H1 (cell line): ENCODE data around the gene CTSW. TPM values are rescaled to one million over a fixed set of nuclear protein-coding genes. Genes with fewer than 3 reads are reported as not detected.

ENCODE experiments used
- ASH2L ChIP-seq: fragments of 200-600, 300-600 bp; sonication (generic); IDR thresholded peaks from one replicate; pipeline ENCODE4 v1.7.1; 2017; ENCODE audit warnings: low read length
- BRCA1 ChIP-seq: IDR thresholded peaks from 2 replicates; pipeline ENCODE4 v1.6.1; 2012; ENCODE audit warnings: low read depth, low read length, improper control_type of control experiment
- CBX8 ChIP-seq: fragments of 300-800, 300-1000 bp; sonication (generic); IDR thresholded peaks from 2 replicates; pipeline ENCODE4 v1.7.1; 2016; ENCODE audit warnings: low read depth, low read length, borderline replicate concordance
- CREB1 ChIP-seq: IDR thresholded peaks from 2 replicates; pipeline ENCODE4 v1.6.1; 2012; ENCODE audit warnings: inconsistent platforms
- CTCF ChIP-seq, 3 experiments: IDR thresholded peaks; 1 replicate in 2 of 3; 2 replicates in 1 of 3; pipeline versions ENCODE4 v1.5.1 to v1.6.1; 2011; ENCODE audit warnings: low read length in 3 of 3, mild to moderate bottlenecking in 3 of 3, inconsistent platforms in 2 of 3, low read depth in 1 of 3, moderate library complexity in 1 of 3; ENCODE audit not compliant: insufficient read depth in 1 of 3; ENCODE audit errors: control extremely low read depth in 1 of 3
- E2F6 ChIP-seq: IDR thresholded peaks from 2 replicates; pipeline ENCODE4 v1.6.1; 2012; ENCODE audit warnings: inconsistent platforms
- EP300 ChIP-seq, 2 experiments: IDR thresholded peaks; 1 replicate in 1 of 2; 2 replicates in 1 of 2; pipeline ENCODE4 v1.6.1; 2011 to 2012; ENCODE audit warnings: low read depth in 2 of 2, low read length in 2 of 2, mild to moderate bottlenecking in 2 of 2, borderline replicate concordance in 1 of 2, inconsistent platforms in 1 of 2, moderate library complexity in 1 of 2
- EZH2 ChIP-seq: fragments of 200-600 bp; sonication (generic); IDR thresholded peaks from 2 replicates; pipeline ENCODE4 v1.7.1; 2012; ENCODE audit warnings: low read depth, mild to moderate bottlenecking, moderate library complexity, low read length, inconsistent platforms; ENCODE audit not compliant: severe bottlenecking
- GTF2F1 ChIP-seq: IDR thresholded peaks from 2 replicates; pipeline ENCODE4 v1.6.1; 2012; ENCODE audit warnings: low read depth, low read length, improper control_type of control experiment, borderline replicate concordance
- HDAC2 ChIP-seq, 2 experiments: fragments of 300-600 bp in 1 of 2; sonication (generic) in 1 of 2; IDR thresholded peaks; 2 replicates each; pipeline ENCODE4 v1.6.1; 2011 to 2012; ENCODE audit warnings: low read depth in 2 of 2, low read length in 2 of 2, mild to moderate bottlenecking in 2 of 2, moderate library complexity in 2 of 2, borderline replicate concordance in 1 of 2, inconsistent platforms in 1 of 2
- KDM4A ChIP-seq: IDR thresholded peaks from one replicate; pipeline ENCODE4 v1.7.1; 2012; ENCODE audit warnings: low read depth, mild to moderate bottlenecking, moderate library complexity, low read length, inconsistent platforms; ENCODE audit not compliant: severe bottlenecking
- MAFK ChIP-seq: IDR thresholded peaks from 2 replicates; pipeline ENCODE4 v1.6.1; 2012; ENCODE audit warnings: low read depth, mild to moderate bottlenecking, improper control_type of control experiment, low read length
- POLR2A ChIP-seq, 2 experiments: IDR thresholded peaks; 1 replicate in 1 of 2; 2 replicates in 1 of 2; pipeline ENCODE4 v1.6.1; 2011; ENCODE audit warnings: low read depth in 2 of 2, low read length in 2 of 2, mild to moderate bottlenecking in 2 of 2; ENCODE audit errors: control extremely low read depth in 1 of 2
- POU5F1 ChIP-seq: IDR thresholded peaks from 2 replicates; pipeline ENCODE4 v1.6.1; 2011; ENCODE audit warnings: low read depth, mild to moderate bottlenecking, low read length, moderate library complexity
- SAP30 ChIP-seq: fragments of 300-600 bp; sonication (generic); IDR thresholded peaks from 2 replicates; pipeline ENCODE4 v1.7.1; 2012; ENCODE audit warnings: low read length, moderate library complexity, mild to moderate bottlenecking, inconsistent platforms; ENCODE audit not compliant: insufficient read depth, insufficient replicate concordance
- SIX5 ChIP-seq: IDR thresholded peaks from 2 replicates; pipeline ENCODE4 v1.6.1; 2011; ENCODE audit warnings: mild to moderate bottlenecking, low read depth, low read length
- SP1 ChIP-seq: IDR thresholded peaks from 2 replicates; pipeline ENCODE4 v1.6.1; 2011; ENCODE audit warnings: low read depth, low read length
- SP4 ChIP-seq: IDR thresholded peaks from 2 replicates; pipeline ENCODE4 v1.6.1; 2012; ENCODE audit warnings: low read length, inconsistent platforms
- TAF7 ChIP-seq: optimal IDR thresholded peaks from 2 replicates; pipeline ENCODE3; 2011; ENCODE audit warnings: low read depth, mild to moderate bottlenecking, inconsistent platforms, low read length, moderate library complexity, borderline replicate concordance
- ZNF274 ChIP-seq: IDR thresholded peaks from 2 replicates; pipeline ENCODE4 v1.7.0; 2012; ENCODE audit warnings: low read length, borderline replicate concordance; ENCODE audit errors: extremely low read depth
- polyA plus RNA-seq, 7 experiments: library from polyadenylated mRNA; depleted of rRNA in 3 of 7; stranded (reverse) in 5 of 7; unstranded in 2 of 7; fragments of >200 nt in 5 of 7; fragments of 200-250 nt in 2 of 7; gene quantifications; 1 replicate in 5 of 7; 2 replicates in 1 of 7; 4 replicates in 1 of 7; pipeline versions ENCODE4 v1.2.1 to v1.2.3, GENCODE V29; 2011 to 2013; ENCODE audit warnings: missing spikeins in 2 of 7, mixed read lengths in 2 of 7
- total RNA-seq: library from RNA; stranded (reverse); fragmentation: NEBNext Ultra II Directional; extraction: Animal tissue kit (Norgen Biotek cat#: 25700); gene quantifications from 2 replicates; pipeline ENCODE4 v1.2.1, GENCODE V29; 2021

CTSW gene
- total and polyA plus RNA-seq, 2 of the 8 experiments (the other 6 are each of a cell fraction or from before 2014, with no cell fraction given) = not detected

GRCh38 chr11:65911682-65912568 is 32.3 kb downstream of the CTSW start (continued):
- TF ChIP-seq CTCF (IDR thresholded peaks at IDR 0.05; ENCODE audit: control extremely low read depth in 1 of 3, insufficient read depth in 1 of 3, low read depth in 1 of 3, low read length in 3 of 3) (peak; percentile 31 to 61 (median 60)), E2F6 (peak; percentile 98), ASH2L (no peak), HDAC2 (IDR thresholded peaks at IDR 0.05; ENCODE audit: borderline replicate concordance in 1 of 2, low read depth in 2 of 2, low read length in 2 of 2) (no peak), SAP30 (no peak), CBX8 (no peak), CREB1 (0 out of 2 replicates have a peak, but pooled peaks have one; percentile 12), EZH2 (no peak), ZNF274 (no peak), MAFK (no peak), TAF7 (no peak), KDM4A (no peak), EP300 (IDR thresholded peaks at IDR 0.05; ENCODE audit: borderline replicate concordance in 1 of 2, low read depth in 2 of 2, low read length in 2 of 2) (no peak), POLR2A (IDR thresholded peaks at IDR 0.05; ENCODE audit: control extremely low read depth in 1 of 2, low read depth in 2 of 2, low read length in 2 of 2) (no peak; a peak in 1 of 3 replicates), SP4 (no peak), POU5F1 (no peak), SIX5 (no peak), GTF2F1 (no peak), SP1 (peak; percentile 13; the same call in 1 of the 2 replicates), BRCA1 (no peak)
